Embryonic facial prominence (tissue), 1 donor: ENCODE measurements around the gene THOC3.
A peak's percentile ranks its signal among the peaks of the same experiment; 100 is the strongest.
"Not testable (repeated sequence)": the region's sequence is repeated elsewhere in the genome, so short reads cannot be mapped to it uniquely, and the experiment has no call there.

ENCODE experiments used
- DNase-seq: peaks from one replicate; pipeline ENCODE4 v3.0.0-alpha.2; 2016; ENCODE audit errors: extremely low spot score

The THOC3 gene

GRCh38 chr5:175967471-175968372, at the start of gene THOC3:
TSS of gene THOC3 (minus strand) at chr5:175968315. CDS start at chr5:175968208, 107 bp downstream.
- DNase-seq: peak; percentile 43

- DNase-seq: not testable (repeated sequence)
Measured at GRCh38 chr5:176017324-176017723, 49.2 kb upstream of the THOC3 start.

- DNase-seq: not testable (repeated sequence)
Measured at GRCh38 chr5:176014360-176014759, 46.2 kb upstream of the THOC3 start.

GRCh38 chr5:176011088-176011487, 43.0 kb upstream of the THOC3 start:
- not testable (repeated sequence) for DNase-seq

- not testable (repeated sequence) for DNase-seq
Measured at GRCh38 chr5:176010202-176010601, 42.1 kb upstream of the THOC3 start.

- DNase-seq: not testable (repeated sequence)
Measured at GRCh38 chr5:176007220-176007619, 39.1 kb upstream of the THOC3 start.

GRCh38 chr5:176006819-176007218, 38.7 kb upstream of the THOC3 start:
- not testable (repeated sequence) for DNase-seq

GRCh38 chr5:175997979-175998378, 29.9 kb upstream of the THOC3 start:
- not testable (repeated sequence) for DNase-seq

- DNase-seq: not testable (repeated sequence)
Measured at GRCh38 chr5:175997495-175997894, 29.4 kb upstream of the THOC3 start.

GRCh38 chr5:175996791-175997190, 28.7 kb upstream of the THOC3 start:
- DNase-seq: not testable (repeated sequence)

- not testable (repeated sequence) for DNase-seq
Measured at GRCh38 chr5:175995506-175995905, 27.4 kb upstream of the THOC3 start.

GRCh38 chr5:175979371-175979995, 11.4 kb upstream of the THOC3 start:
- not testable (repeated sequence) for DNase-seq

- not testable (repeated sequence) for DNase-seq
Measured at GRCh38 chr5:175968381-175968780, 266 bp upstream of the THOC3 start.

GRCh38 chr5:175962329-175962728, 5.8 kb downstream of the THOC3 start:
- DNase-seq: not testable (repeated sequence)

GRCh38 chr5:175960228-175960627, 7.9 kb downstream of the THOC3 start:
- not testable (repeated sequence) for DNase-seq

- DNase-seq: not testable (repeated sequence)
Measured at GRCh38 chr5:175958515-175958914, 9.6 kb downstream of the THOC3 start.

GRCh38 chr5:175954107-175954506, 14.0 kb downstream of the THOC3 start:
- DNase-seq: not testable (repeated sequence)

GRCh38 chr5:175952810-175953209, 15.3 kb downstream of the THOC3 start:
- DNase-seq: not testable (repeated sequence)

- DNase-seq: not testable (repeated sequence)
Measured at GRCh38 chr5:175951339-175951969, 16.7 kb downstream of the THOC3 start.

GRCh38 chr5:175948329-175949108, 19.6 kb downstream of the THOC3 start:
- DNase-seq: not testable (repeated sequence)

GRCh38 chr5:175943253-175943652, 24.9 kb downstream of the THOC3 start:
- DNase-seq: not testable (repeated sequence)
